Measurements from ENCODE around the gene DOK1.
A peak's percentile ranks its signal among the peaks of the same experiment; 100 is the strongest.

Gene DOK1

DNA sequence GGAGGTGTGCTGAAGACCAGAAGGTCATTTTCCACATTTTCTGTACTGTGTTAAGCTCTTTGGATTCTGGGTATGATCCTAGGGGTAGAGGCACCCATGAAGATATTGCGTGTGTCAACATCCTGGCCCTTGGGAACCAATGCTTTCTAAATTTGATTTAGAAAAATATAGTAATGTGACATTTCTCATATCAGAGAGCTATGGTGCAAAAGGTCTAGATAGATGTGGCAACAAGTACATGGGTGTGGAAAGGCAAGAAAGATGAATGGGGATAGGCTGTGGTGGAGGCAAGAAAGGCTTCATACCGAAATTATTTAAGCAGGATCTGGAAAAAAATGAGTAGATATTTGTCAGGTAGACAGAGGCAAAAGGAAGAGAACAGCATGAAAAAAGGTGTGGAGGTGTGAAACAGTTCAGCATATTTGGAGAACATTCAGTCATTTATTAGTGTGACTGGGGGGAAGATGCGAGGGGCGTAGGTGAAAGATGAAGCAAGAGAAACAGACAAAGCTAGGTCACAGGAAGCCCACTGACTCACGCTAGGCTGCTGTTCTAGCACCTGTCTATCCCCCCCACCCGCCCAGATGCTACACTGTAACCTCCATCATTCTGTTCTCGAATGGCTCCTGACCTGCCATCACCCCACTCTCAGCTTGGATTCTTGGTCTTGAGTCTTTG is 11.7 kb downstream of the DOK1 start:
- Mint-ChIP-seq H3K4me1 (ENCODE audit: low read depth) (peaks cover 8% of the 10 kb centered on the region), H3K36me3 (no peaks in the 10 kb centered on the region), H3K9me3 (ENCODE audit: low read depth) (no peaks in the 10 kb centered on the region), H3K27ac (peak overlapping the region; percentile 71), H3K4me3 (peak overlapping the region; percentile 41), H3K27me3 (peaks cover 8% of the 10 kb centered on the region)

DNA sequence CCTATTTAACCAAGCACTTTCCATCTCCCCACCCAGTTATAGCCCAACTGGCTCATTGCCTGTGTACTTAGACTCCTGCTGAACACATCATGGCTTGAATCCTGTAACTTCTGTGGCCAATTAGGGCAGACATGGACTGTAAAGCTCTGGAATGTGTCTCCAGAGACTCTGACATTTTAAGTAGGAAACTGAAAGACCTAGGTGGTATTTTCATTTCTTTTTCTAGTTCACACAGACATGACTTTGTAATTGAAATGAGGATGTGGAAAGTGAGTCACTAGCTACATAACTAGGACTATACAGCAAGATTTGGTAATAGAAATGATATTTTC is 12.2 kb downstream of the DOK1 start:
- Mint-ChIP-seq H3K4me3 (peak overlapping the region; percentile 41), H3K9me3 (ENCODE audit: low read depth) (no peaks in the 10 kb centered on the region), H3K27me3 (peaks cover 8% of the 10 kb centered on the region), H3K4me1 (ENCODE audit: low read depth) (peaks cover 8% of the 10 kb centered on the region), H3K27ac (peak overlapping the region; percentile 71), H3K36me3 (no peaks in the 10 kb centered on the region)

DNA sequence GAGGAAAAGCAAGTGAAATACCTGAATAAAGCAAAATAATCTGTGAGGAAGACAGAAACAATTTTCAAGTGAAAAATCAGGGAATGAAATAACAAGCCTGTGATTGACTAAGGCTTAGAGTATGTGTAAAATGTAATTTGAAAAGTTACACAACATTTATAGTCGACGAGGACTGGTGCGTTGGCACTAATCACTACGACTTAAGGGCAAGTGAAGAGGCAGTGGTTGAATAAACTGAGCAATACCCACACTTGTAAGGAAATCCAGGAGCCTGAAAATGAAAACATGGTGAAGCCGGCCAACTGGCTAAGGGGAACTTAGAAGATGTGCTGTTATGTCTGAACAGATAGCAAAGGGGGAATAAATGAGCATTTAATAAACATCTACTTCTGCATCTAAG is 13.4 kb downstream of the DOK1 start:
- Mint-ChIP-seq H3K9me3 (ENCODE audit: low read depth) (no peaks in the 10 kb centered on the region), H3K4me3 (no peak overlapping the region), H3K27ac (no peak overlapping the region), H3K27me3 (peaks cover 2% of the 10 kb centered on the region), H3K4me1 (ENCODE audit: low read depth) (peaks cover 8% of the 10 kb centered on the region), H3K36me3 (no peaks in the 10 kb centered on the region)

DNA sequence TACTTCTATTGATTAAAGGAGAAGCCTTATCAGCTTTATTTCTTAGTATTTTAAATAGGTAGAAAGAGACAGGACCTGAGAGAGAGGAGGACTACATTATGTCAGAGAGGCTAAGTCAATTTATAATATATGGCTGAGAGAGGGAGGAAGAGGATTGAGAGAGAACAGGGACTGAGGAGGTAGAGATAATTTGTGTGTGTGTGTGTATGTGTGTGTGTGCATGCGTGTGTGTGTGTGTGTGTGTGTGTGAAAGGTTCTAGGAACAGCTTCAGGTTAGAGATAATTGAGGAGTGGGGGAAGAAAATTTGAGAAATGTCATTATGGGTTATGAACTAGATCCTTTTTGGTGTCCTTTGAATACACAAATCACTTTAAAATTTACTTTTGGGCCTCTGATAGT is 15.2 kb downstream of the DOK1 start:
- no peak overlapping the region for H3K4me3 Mint-ChIP-seq
- H3K27ac Mint-ChIP-seq: no peak overlapping the region
- no peaks in the 10 kb centered on the region for H3K9me3 Mint-ChIP-seq (ENCODE audit: low read depth)
- H3K27me3 Mint-ChIP-seq: no peaks in the 10 kb centered on the region
- peaks cover 22% of the 10 kb centered on the region for H3K4me1 Mint-ChIP-seq (ENCODE audit: low read depth)
- no peaks in the 10 kb centered on the region for H3K36me3 Mint-ChIP-seq

DNA sequence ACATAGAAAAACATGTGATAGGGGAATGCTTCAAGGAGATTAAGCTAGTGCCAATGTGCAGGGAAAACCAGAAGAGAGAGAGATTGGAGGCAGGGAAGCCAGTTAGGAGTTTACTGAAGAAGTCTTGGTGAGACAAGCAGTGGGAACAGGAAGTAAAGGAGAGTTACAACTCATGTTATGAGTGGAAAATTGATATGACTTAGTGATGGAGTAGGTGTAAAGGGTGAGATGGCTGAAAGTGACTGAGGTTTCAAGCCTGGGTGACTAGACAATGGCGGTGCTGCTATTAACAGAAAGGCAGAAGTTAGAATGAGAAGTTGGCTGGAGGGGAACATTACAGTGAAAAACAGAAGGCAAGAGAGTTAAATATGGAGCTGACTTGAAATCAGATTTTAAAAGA is 16.5 kb downstream of the DOK1 start:
- no peaks in the 10 kb centered on the region for H3K9me3 Mint-ChIP-seq (ENCODE audit: low read depth)
- H3K27me3 Mint-ChIP-seq: no peaks in the 10 kb centered on the region
- no peak overlapping the region for H3K4me3 Mint-ChIP-seq
- peaks cover 23% of the 10 kb centered on the region for H3K4me1 Mint-ChIP-seq (ENCODE audit: low read depth)
- no peak overlapping the region for H3K27ac Mint-ChIP-seq
- peaks cover 1% of the 10 kb centered on the region for H3K36me3 Mint-ChIP-seq

- Mint-ChIP-seq H3K27me3 (no peaks in the 10 kb centered on the region), H3K4me3 (no peak overlapping the region), H3K4me1 (ENCODE audit: low read depth) (peaks cover 15% of the 10 kb centered on the region), H3K9me3 (ENCODE audit: low read depth) (no peaks in the 10 kb centered on the region), H3K27ac (no peak overlapping the region), H3K36me3 (peaks cover 3% of the 10 kb centered on the region)
Measured at GRCh38 chr2:74572178-74572925, 17.8 kb downstream of the DOK1 start.

DNA sequence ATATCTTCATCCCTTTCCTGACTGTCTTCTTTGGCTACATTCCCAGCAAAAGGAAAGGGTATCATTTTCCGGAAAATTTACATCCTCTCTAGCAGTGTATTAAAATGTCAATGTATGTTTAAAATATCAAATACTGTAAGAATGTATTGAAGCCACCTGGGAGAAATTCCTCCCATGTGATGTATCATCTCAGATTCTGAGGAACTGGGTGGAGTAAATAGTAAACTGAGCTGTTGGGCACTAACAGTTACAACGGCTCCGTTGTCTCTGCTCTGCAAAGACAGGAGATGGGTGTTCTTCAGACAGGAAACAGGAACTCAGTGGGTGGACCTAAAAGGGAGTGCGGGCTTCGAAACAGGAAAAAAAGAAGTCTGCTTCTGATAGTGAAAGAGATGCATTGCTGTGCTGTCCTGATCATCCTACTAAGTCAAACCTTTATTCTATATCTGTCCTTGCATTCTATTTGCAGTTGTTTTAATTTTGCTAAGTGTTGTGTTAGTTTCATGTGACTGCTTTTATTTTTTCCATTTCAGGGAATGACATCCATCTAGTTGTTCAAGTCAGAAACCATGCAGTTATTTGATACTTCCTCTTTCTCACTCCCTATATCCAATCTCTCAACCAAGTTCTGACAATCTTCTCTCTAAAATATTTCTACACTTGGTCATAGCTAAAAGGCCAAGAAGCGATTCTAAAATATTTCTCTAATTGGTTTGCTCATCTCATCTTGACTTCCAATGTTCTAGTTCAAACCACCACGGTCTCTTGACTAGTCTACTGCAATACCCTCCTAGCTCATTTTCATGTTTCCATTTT is 19.4 kb downstream of the DOK1 start:
- Mint-ChIP-seq H3K27me3 (no peaks in the 10 kb centered on the region), H3K27ac (peak overlapping the region; percentile 81), H3K4me3 (peak overlapping the region; percentile 68), H3K4me1 (ENCODE audit: low read depth) (peaks cover 15% of the 10 kb centered on the region), H3K36me3 (peaks cover 3% of the 10 kb centered on the region), H3K9me3 (ENCODE audit: low read depth) (no peaks in the 10 kb centered on the region)

GRCh38 chr2:74575320-74575719 is 20.8 kb downstream of the DOK1 start:
- no peaks in the 10 kb centered on the region for H3K9me3 Mint-ChIP-seq (ENCODE audit: low read depth)
- H3K4me3 Mint-ChIP-seq: no peak overlapping the region
- no peak overlapping the region for H3K27ac Mint-ChIP-seq
- H3K27me3 Mint-ChIP-seq: peaks cover 4% of the 10 kb centered on the region
- H3K4me1 Mint-ChIP-seq (ENCODE audit: low read depth): peaks cover 15% of the 10 kb centered on the region
- peaks cover 3% of the 10 kb centered on the region for H3K36me3 Mint-ChIP-seq

DNA sequence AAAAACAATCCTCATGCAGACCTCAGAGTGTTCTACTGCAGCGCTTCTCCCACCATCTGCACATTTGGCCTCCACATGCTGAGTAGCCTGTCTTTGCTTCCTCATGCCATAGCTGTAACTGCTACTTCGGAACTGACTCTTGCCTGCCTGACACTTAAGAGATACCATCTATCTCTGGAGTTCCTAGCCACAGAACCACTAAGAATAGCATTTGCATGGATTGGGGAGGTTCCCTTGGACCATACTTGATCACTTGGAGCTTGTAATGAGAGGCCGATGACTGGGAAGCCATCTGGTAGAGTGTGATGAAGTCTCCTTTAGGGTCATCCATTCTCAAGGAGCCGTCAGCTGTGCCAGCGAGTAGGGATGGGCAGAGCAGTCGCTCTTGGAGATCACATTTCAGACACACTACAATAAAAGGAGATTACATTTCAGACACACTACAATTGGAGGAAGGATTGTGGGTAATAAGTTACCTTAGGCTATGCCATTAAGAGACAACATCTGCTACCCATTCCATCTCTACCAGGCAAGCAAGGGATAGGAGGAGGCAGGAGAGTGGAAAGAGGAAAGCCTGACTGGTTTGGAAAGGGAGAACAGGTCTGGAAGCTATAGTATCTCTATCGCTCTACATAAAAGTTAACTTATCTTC is 21.8 kb downstream of the DOK1 start:
- Mint-ChIP-seq H3K4me1 (ENCODE audit: low read depth) (peaks cover 15% of the 10 kb centered on the region), H3K27me3 (peaks cover 5% of the 10 kb centered on the region), H3K36me3 (peaks cover 3% of the 10 kb centered on the region), H3K27ac (no peak overlapping the region), H3K9me3 (ENCODE audit: low read depth) (no peaks in the 10 kb centered on the region), H3K4me3 (no peak overlapping the region)

GRCh38 chr2:74576863-74577229 is 22.3 kb downstream of the DOK1 start:
- Mint-ChIP-seq H3K9me3 (ENCODE audit: low read depth) (no peaks in the 10 kb centered on the region), H3K4me1 (ENCODE audit: low read depth) (peaks cover 15% of the 10 kb centered on the region), H3K27me3 (peaks cover 5% of the 10 kb centered on the region), H3K27ac (no peak overlapping the region), H3K4me3 (no peak overlapping the region), H3K36me3 (peaks cover 3% of the 10 kb centered on the region)

DNA sequence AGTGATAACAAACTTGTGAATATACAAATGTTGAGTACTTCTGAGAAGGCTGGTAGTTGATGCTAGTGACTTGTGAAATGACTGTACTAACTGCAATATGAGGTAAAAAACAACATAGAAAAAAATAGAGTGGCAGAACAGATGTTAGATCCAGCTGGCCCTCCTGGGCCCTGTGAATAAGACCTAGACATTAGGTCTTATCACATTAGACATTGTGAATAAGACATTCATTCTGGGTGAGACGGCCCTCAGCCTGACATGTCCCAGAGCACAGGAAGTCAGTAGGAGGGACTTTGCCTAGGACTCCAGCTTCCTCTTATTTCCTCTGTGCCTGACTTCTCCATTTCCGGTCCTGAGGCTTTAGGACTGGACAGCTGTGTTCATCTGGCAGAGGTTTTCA is 22.9 kb downstream of the DOK1 start:
- no peak overlapping the region for H3K4me3 Mint-ChIP-seq
- peaks cover 3% of the 10 kb centered on the region for H3K36me3 Mint-ChIP-seq
- no peaks in the 10 kb centered on the region for H3K9me3 Mint-ChIP-seq (ENCODE audit: low read depth)
- no peak overlapping the region for H3K27ac Mint-ChIP-seq
- H3K4me1 Mint-ChIP-seq (ENCODE audit: low read depth): peaks cover 15% of the 10 kb centered on the region
- H3K27me3 Mint-ChIP-seq: peaks cover 5% of the 10 kb centered on the region

GRCh38 chr2:74578408-74578807 is 23.9 kb downstream of the DOK1 start:
- H3K27ac Mint-ChIP-seq: no peak overlapping the region
- H3K4me1 Mint-ChIP-seq (ENCODE audit: low read depth): peaks cover 15% of the 10 kb centered on the region
- H3K36me3 Mint-ChIP-seq: peaks cover 3% of the 10 kb centered on the region
- H3K9me3 Mint-ChIP-seq (ENCODE audit: low read depth): no peaks in the 10 kb centered on the region
- H3K4me3 Mint-ChIP-seq: no peak overlapping the region
- H3K27me3 Mint-ChIP-seq: peaks cover 5% of the 10 kb centered on the region

DNA sequence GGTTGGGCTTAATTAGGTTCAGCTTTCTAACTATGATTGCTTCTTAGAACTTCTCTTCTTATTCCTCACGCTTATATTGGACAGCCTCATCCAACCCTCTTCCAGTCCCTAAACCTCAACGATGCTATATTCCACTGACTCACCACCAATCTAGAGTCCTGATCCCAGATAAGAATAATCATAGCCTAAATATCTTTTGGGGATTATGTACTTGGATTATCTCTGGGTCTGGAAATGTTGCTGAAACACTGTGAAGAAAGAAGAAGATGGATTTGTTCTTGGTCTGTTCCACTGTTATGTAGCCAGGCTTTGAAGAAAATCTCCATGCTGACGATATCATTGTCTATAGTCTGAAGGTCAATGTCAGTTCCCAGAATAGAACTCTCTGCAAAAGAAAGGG is 26.9 kb downstream of the DOK1 start:
- Mint-ChIP-seq H3K27me3 (peaks cover 5% of the 10 kb centered on the region), H3K36me3 (no peaks in the 10 kb centered on the region), H3K9me3 (ENCODE audit: low read depth) (no peaks in the 10 kb centered on the region), H3K4me1 (ENCODE audit: low read depth) (peaks cover 8% of the 10 kb centered on the region), H3K27ac (no peak overlapping the region), H3K4me3 (no peak overlapping the region)

DNA sequence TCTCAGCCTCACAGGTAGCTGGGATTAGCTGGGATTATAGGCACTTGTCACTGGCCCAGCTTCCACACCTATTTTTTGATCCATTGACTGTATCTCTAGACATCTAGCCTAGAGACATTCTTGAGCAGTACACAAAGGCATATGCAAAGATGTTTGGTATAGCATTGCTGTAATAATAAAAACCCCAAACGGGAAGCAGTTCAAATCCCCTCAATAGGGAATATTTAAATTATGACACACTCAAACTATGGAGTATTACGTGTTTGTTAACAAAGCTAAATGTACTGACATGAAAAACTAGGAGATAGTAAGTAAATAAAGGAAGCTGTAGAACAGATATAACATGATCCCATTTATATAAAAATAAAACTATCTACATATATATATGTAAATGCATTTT is 27.7 kb downstream of the DOK1 start:
- Mint-ChIP-seq H3K27me3 (peaks cover 5% of the 10 kb centered on the region), H3K4me3 (no peak overlapping the region), H3K27ac (no peak overlapping the region), H3K4me1 (ENCODE audit: low read depth) (peaks cover 8% of the 10 kb centered on the region), H3K9me3 (ENCODE audit: low read depth) (no peaks in the 10 kb centered on the region), H3K36me3 (no peaks in the 10 kb centered on the region)

- Mint-ChIP-seq H3K9me3 (ENCODE audit: low read depth) (no peaks in the 10 kb centered on the region), H3K27me3 (peaks cover 5% of the 10 kb centered on the region), H3K27ac (no peak overlapping the region), H3K4me1 (ENCODE audit: low read depth) (peaks cover 8% of the 10 kb centered on the region), H3K4me3 (no peak overlapping the region), H3K36me3 (no peaks in the 10 kb centered on the region)
Measured at GRCh38 chr2:74583504-74583903, 29.0 kb downstream of the DOK1 start.
